H9 (cell line): ENCODE results near the gene DOCK10. TPM values are rescaled to one million over a fixed set of nuclear protein-coding genes. Genes with fewer than 3 reads are reported as not detected.

Source experiments
- DNase-seq: peaks from one replicate; pipeline ENCODE4 v3.0.0-alpha.2; 2017
- H2AFZ ChIP-seq: one replicate; pipeline ENCODE4 v1.6.1; 2013; ENCODE audit warnings: mild to moderate bottlenecking, low read length, control low read depth, moderate library complexity
- H2AK5ac ChIP-seq: 2 replicates; pipeline ENCODE4 v1.6.1; 2013; ENCODE audit warnings: low read length, control low read depth, mixed read lengths; ENCODE audit not compliant: insufficient read length
- H2BK120ac ChIP-seq: one replicate; pipeline ENCODE4 v1.6.1; 2013; ENCODE audit warnings: low read depth, mild to moderate bottlenecking, low read length, control low read depth, inconsistent platforms; ENCODE audit not compliant: poor library complexity, severe bottlenecking
- H2BK12ac ChIP-seq: 2 replicates; pipeline ENCODE4 v1.6.1; 2013; ENCODE audit warnings: low read length, control low read depth, mixed read lengths, low read depth; ENCODE audit not compliant: insufficient read length
- H2BK15ac ChIP-seq: 2 replicates; pipeline ENCODE4 v1.6.1; 2013; ENCODE audit warnings: low read depth, low read length, control low read depth
- H2BK20ac ChIP-seq: one replicate; pipeline ENCODE4 v1.6.1; 2013; ENCODE audit warnings: low read depth, mild to moderate bottlenecking, low read length, control low read depth, inconsistent platforms; ENCODE audit not compliant: poor library complexity, severe bottlenecking
- H2BK5ac ChIP-seq: 2 replicates; pipeline ENCODE4 v1.6.1; 2013; ENCODE audit warnings: low read length, control low read depth, mixed read lengths; ENCODE audit not compliant: insufficient read length
- H3K14ac ChIP-seq: 2 replicates; pipeline ENCODE4 v1.6.1; 2013; ENCODE audit warnings: low read length, control low read depth; ENCODE audit not compliant: insufficient read depth
- H3K18ac ChIP-seq: 2 replicates; pipeline ENCODE4 v1.6.1; 2013; ENCODE audit warnings: low read depth, mild to moderate bottlenecking, mixed read lengths, low read length, control low read depth; ENCODE audit not compliant: insufficient read length
- H3K23ac ChIP-seq: 2 replicates; pipeline ENCODE4 v1.6.1; 2013; ENCODE audit warnings: low read length, control low read depth, mixed read lengths, low read depth; ENCODE audit not compliant: insufficient read length
- H3K23me2 ChIP-seq: 2 replicates; pipeline ENCODE4 v1.6.1; 2013; ENCODE audit warnings: low read depth, mild to moderate bottlenecking, mixed read lengths, low read length, control low read depth; ENCODE audit not compliant: insufficient read length, poor library complexity, severe bottlenecking
- H3K27ac ChIP-seq: 2 replicates; pipeline ENCODE4 v1.5.1; 2013; ENCODE audit warnings: low read length, control low read depth, mixed read lengths, low read depth; ENCODE audit not compliant: insufficient read length
- H3K27me3 ChIP-seq: 2 replicates; pipeline ENCODE4 v1.6.1; 2013; ENCODE audit warnings: low read length, control low read depth, inconsistent platforms; ENCODE audit not compliant: insufficient read depth
- H3K4ac ChIP-seq: 2 replicates; pipeline ENCODE4 v1.6.1; 2013; ENCODE audit warnings: low read depth, mild to moderate bottlenecking, control low read depth, inconsistent platforms, low read length, moderate library complexity
- H3K4me1 ChIP-seq: 2 replicates; pipeline ENCODE4 v1.6.1; 2013; ENCODE audit warnings: low read length, control low read depth, inconsistent platforms; ENCODE audit not compliant: insufficient read depth
- H3K4me2 ChIP-seq: 2 replicates; pipeline ENCODE4 v1.6.1; 2013; ENCODE audit warnings: low read length, control low read depth, mixed read lengths; ENCODE audit not compliant: insufficient read length, insufficient read depth
- H3K56ac ChIP-seq: 2 replicates; pipeline ENCODE4 v1.6.1; 2013; ENCODE audit warnings: low read depth, mild to moderate bottlenecking, mixed read lengths, low read length, control low read depth; ENCODE audit not compliant: insufficient read length
- H3K79me1 ChIP-seq: 2 replicates; pipeline ENCODE4 v1.6.1; 2013; ENCODE audit warnings: low read depth, mild to moderate bottlenecking, moderate library complexity, low read length, control low read depth, inconsistent platforms; ENCODE audit not compliant: insufficient read depth, poor library complexity, severe bottlenecking
- H3K79me2 ChIP-seq: 2 replicates; pipeline ENCODE4 v1.6.1; 2013; ENCODE audit warnings: low read length, control low read depth, inconsistent platforms; ENCODE audit not compliant: insufficient read depth
- H3K9ac ChIP-seq: 2 replicates; pipeline ENCODE4 v1.6.1; 2013; ENCODE audit warnings: low read length, control low read depth, mixed read lengths; ENCODE audit not compliant: insufficient read length; ENCODE audit errors: extremely low read depth
- H3K9me3 ChIP-seq: one replicate; pipeline ENCODE4 v1.6.1; 2013; ENCODE audit warnings: low read depth, low read length, inconsistent platforms; ENCODE audit not compliant: control insufficient read depth
- H3T11ph ChIP-seq: one replicate; pipeline ENCODE4 v1.6.1; 2013; ENCODE audit warnings: mild to moderate bottlenecking, low read length, control low read depth, inconsistent platforms
- H4K20me1 ChIP-seq: one replicate; pipeline ENCODE4 v1.6.1; 2013; ENCODE audit not compliant: control insufficient read depth, insufficient read length, insufficient read depth
- H4K5ac ChIP-seq: 2 replicates; pipeline ENCODE4 v1.6.1; 2013; ENCODE audit warnings: low read depth, mild to moderate bottlenecking, mixed read lengths, low read length, control low read depth; ENCODE audit not compliant: insufficient read length
- H4K8ac ChIP-seq: replicated peaks from 2 replicates; pipeline ENCODE4 v1.6.1; 2013; ENCODE audit warnings: low read length, control low read depth, mixed read lengths, low read depth; ENCODE audit not compliant: insufficient read length
- H4K91ac ChIP-seq: 2 replicates; pipeline ENCODE4 v1.6.1; 2013; ENCODE audit warnings: low read depth, mild to moderate bottlenecking, moderate library complexity, mixed read lengths, low read length, control low read depth; ENCODE audit not compliant: insufficient read length
- H3K27ac Mint-ChIP-seq, 3 experiments: 2 replicates in 2 of 3; 3 replicates in 1 of 3; pipeline ENCODE4 v1.8.0; 2020 to 2021; ENCODE audit warnings: mixed read lengths in 3 of 3, mild to moderate bottlenecking in 1 of 3, moderate library complexity in 1 of 3
- H3K27me3 Mint-ChIP-seq: 2 replicates; pipeline ENCODE4 v1.8.0; 2021; ENCODE audit warnings: low read depth, mild to moderate bottlenecking, moderate library complexity, mixed read lengths
- H3K36me3 Mint-ChIP-seq, 3 experiments: 2 replicates in 2 of 3; 3 replicates in 1 of 3; pipeline ENCODE4 v1.8.0; 2020 to 2021; ENCODE audit warnings: low read depth in 3 of 3, mixed read lengths in 3 of 3; ENCODE audit not compliant: insufficient read depth in 1 of 3
- H3K4me1 Mint-ChIP-seq, 2 experiments: 2 replicates each; pipeline ENCODE4 v1.8.0; 2020; ENCODE audit warnings: mixed read lengths in 2 of 2
- H3K4me3 Mint-ChIP-seq, 2 experiments: 2 replicates in 1 of 2; 3 replicates in 1 of 2; pipeline ENCODE4 v1.8.0; 2020 to 2021; ENCODE audit warnings: mild to moderate bottlenecking in 2 of 2, mixed read lengths in 2 of 2, moderate library complexity in 1 of 2
- H3K9me3 Mint-ChIP-seq, 2 experiments: 2 replicates in 1 of 2; 3 replicates in 1 of 2; pipeline ENCODE4 v1.8.0; 2020; ENCODE audit warnings: mild to moderate bottlenecking in 2 of 2, mixed read lengths in 2 of 2, moderate library complexity in 1 of 2
- WGBS: extraction: QIAGEN DNeasy Blood & Tissue Kit; methylation state at CpG from one replicate; pipeline ENCODE4 v1.1.7; 2013; ENCODE audit warnings: missing lambda C conversion rate, low lambda C conversion rate, mixed read lengths; ENCODE audit not compliant: insufficient read length; ENCODE audit errors: extremely low coverage; 5-methylcytosine and 5-hydroxymethylcytosine counted together
- microRNA-seq: library from miRNA; unstranded; fragments of <30 nt; microRNA quantifications from one replicate; pipeline ENCODE4, GENCODE V29; 2020; ENCODE audit warnings: borderline microRNAs expressed
- total RNA-seq: library from RNA; stranded (reverse); gene quantifications from 2 replicates; pipeline ENCODE4 v1.2.1, GENCODE V29; 2021
- TF ChIP-seq, protein P1 (sequence below): fragments of 200-600 bp; sonication (generic); conservative IDR thresholded peaks from 3 replicates; pipeline ENCODE4 v1.8.0; 2021; ENCODE audit warnings: antibody characterized with exemption, mild to moderate bottlenecking

Gene DOCK10
- total RNA-seq, 1 experiment from 2014 or later, result 0.79 TPM

GRCh38 chr2:224716201-224716600 lies 326.1 kb downstream of the DOCK10 start, which contains the start of gene CCDC195:
Gene CCDC195 (minus strand): TSS chr2:224716365. CDS start chr2:224716365, 0 bp downstream.
- Histone ChIP-seq H3K14ac (no peak within 1 kb of the TSS), H3K27ac (no peak within 1 kb of the TSS), H2BK15ac (no peak within 1 kb of the TSS), H3K9me3 (no peaks in the 10 kb centered on the region), H2BK20ac (no peak within 1 kb of the TSS), H2AFZ (no peak within 1 kb of the TSS), H3K4ac (no peak within 1 kb of the TSS), H4K8ac (no peak within 1 kb of the TSS), H3K27me3 (no peaks in the 10 kb centered on the region), H3K23me2 (no peaks in the 10 kb centered on the region), H3K79me1 (no peaks in the 10 kb centered on the region), H3K18ac (no peak within 1 kb of the TSS), H2AK5ac (no peak within 1 kb of the TSS), H2BK12ac (no peak within 1 kb of the TSS), H3K9ac (no peak within 1 kb of the TSS), H4K5ac (no peak within 1 kb of the TSS), H3K79me2 (no peaks in the 10 kb centered on the region), H3T11ph (no peak within 1 kb of the TSS), H3K23ac (no peak within 1 kb of the TSS), H2BK120ac (no peak within 1 kb of the TSS), H4K20me1 (no peaks in the 10 kb centered on the region), H2BK5ac (no peak within 1 kb of the TSS), H3K4me2 (no peak within 1 kb of the TSS), H3K4me1 (no peaks in the 10 kb centered on the region), H4K91ac (no peak within 1 kb of the TSS), H3K56ac (no peak within 1 kb of the TSS)
- DNase-seq, result no peak
- Mint-ChIP-seq H3K4me3 (no peak within 1 kb of the TSS), H3K27ac (no peak within 1 kb of the TSS), H3K27me3 (no peaks in the 10 kb centered on the region), H3K9me3 (peaks cover 3 to 5% of the 10 kb centered on the region in 2 experiments; a peak in 1 of 5 replicates), H3K36me3 (no peaks in the 10 kb centered on the region), H3K4me1 (no peaks in the 10 kb centered on the region)
- TF ChIP-seq, protein P1, sequence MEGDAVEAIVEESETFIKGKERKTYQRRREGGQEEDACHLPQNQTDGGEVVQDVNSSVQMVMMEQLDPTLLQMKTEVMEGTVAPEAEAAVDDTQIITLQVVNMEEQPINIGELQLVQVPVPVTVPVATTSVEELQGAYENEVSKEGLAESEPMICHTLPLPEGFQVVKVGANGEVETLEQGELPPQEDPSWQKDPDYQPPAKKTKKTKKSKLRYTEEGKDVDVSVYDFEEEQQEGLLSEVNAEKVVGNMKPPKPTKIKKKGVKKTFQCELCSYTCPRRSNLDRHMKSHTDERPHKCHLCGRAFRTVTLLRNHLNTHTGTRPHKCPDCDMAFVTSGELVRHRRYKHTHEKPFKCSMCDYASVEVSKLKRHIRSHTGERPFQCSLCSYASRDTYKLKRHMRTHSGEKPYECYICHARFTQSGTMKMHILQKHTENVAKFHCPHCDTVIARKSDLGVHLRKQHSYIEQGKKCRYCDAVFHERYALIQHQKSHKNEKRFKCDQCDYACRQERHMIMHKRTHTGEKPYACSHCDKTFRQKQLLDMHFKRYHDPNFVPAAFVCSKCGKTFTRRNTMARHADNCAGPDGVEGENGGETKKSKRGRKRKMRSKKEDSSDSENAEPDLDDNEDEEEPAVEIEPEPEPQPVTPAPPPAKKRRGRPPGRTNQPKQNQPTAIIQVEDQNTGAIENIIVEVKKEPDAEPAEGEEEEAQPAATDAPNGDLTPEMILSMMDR, result no peak
- WGBS, result no CpG with 5 or more reads among the region's 5 CpGs

Small RNA genes lying within 50 kb of the gene (microRNA-seq; reads per million reads assigned to microRNA genes)
- gene MIR4439, result not detected
